ENCODE results near the gene CDH1. TPM values are rescaled to one million over a fixed set of nuclear protein-coding genes. Genes with fewer than 3 reads are reported as not detected.

Gene CDH1
- total and polyA plus RNA-seq, 12 donors: 0.11 to 1.2 (median 0.40) TPM; not detected in 3

- Histone ChIP-seq H3K27me3 (no peaks in the 10 kb centered on the region), H3K9me3 (replicated peaks in 1 of 3) (no peaks in the 10 kb centered on the region), H3K36me3 (replicated peaks in 1 of 2) (no peaks in the 10 kb centered on the region), H3K27ac (no peak overlapping the region), H3K4me1 (replicated peaks in 1 of 2) (no peaks in the 10 kb centered on the region), H3K4me3 (no peak overlapping the region)
- DNase-seq: no peak
- TF ChIP-seq CTCF (IDR thresholded peaks at IDR 0.05) (no peak), POLR2A (IDR thresholded peaks at IDR 0.05) (no peak)
- intact Hi-C loops (cut with DNase I): no loop called here
- 50 to 70% (median 64%) methylated on average over 1 of the region's 1 CpG for WGBS, 4 donors
Measured at GRCh38 chr16:68781784-68782183, 44.7 kb downstream of the CDH1 start.

GRCh38 chr16:68782198-68783174, 45.4 kb downstream of the CDH1 start:
- TF ChIP-seq CTCF (IDR thresholded peaks at IDR 0.05): no peak
- no peak for TF ChIP-seq POLR2A (IDR thresholded peaks at IDR 0.05)
- 78 to 83% (median 81%) methylated on average over 12 to 16 of the region's 16 CpGs for WGBS, 4 donors
- Histone ChIP-seq H3K9me3 (replicated peaks in 1 of 3) (no peaks in the 10 kb centered on the region), H3K36me3 (replicated peaks in 1 of 2) (no peaks in the 10 kb centered on the region), H3K4me3 (no peak overlapping the region), H3K27ac (no peak overlapping the region), H3K4me1 (replicated peaks in 1 of 2) (no peaks in the 10 kb centered on the region), H3K27me3 (no peaks in the 10 kb centered on the region)
- no peak for DNase-seq
- intact Hi-C loops (cut with DNase I): no loop called here

- no peak for DNase-seq
- no peak overlapping the region for H3K27ac ChIP-seq
- no peaks in the 10 kb centered on the region for H3K36me3 ChIP-seq (replicated peaks in 1 of 2)
- WGBS, 4 donors: 79 to 90% (median 80%) methylated on average over 5 of the region's 5 CpGs
- H3K27me3 ChIP-seq: no peaks in the 10 kb centered on the region
- no peak for TF ChIP-seq POLR2A (IDR thresholded peaks at IDR 0.05)
- no peak for TF ChIP-seq CTCF (IDR thresholded peaks at IDR 0.05)
- H3K4me3 ChIP-seq: no peak overlapping the region
- H3K9me3 ChIP-seq (replicated peaks in 1 of 3): no peaks in the 10 kb centered on the region
- no peaks in the 10 kb centered on the region for H3K4me1 ChIP-seq (replicated peaks in 1 of 2)
- intact Hi-C loops (cut with DNase I): no loop called here
Measured at GRCh38 chr16:68784226-68784625, 47.1 kb downstream of the CDH1 start.

DNA sequence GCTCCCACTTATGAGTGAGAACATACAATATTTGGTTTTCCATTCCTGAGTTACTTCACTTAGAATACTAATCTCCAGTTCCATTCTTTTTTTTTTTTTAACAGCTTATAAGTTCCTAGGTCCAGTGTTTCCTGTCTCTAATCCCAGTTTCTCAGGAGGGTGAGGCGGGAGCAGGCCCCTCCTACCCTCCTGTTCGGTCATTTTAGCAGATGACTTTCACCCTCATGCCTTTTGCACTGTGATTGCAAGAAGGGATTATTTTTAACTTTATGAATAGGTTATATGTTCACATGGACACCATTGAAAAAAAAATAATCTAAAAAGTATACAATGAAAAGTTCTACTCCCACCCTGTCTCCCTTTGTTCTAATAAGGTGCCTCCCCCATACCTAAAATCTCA, 47.6 kb downstream of the CDH1 start:
- no peak overlapping the region for H3K4me3 ChIP-seq
- TF ChIP-seq CTCF (IDR thresholded peaks at IDR 0.05) (no peak), POLR2A (IDR thresholded peaks at IDR 0.05) (no peak)
- WGBS, 4 donors: 79 to 92% (median 87%) methylated on average over 2 of the region's 2 CpGs
- H3K27ac ChIP-seq: no peak overlapping the region
- intact Hi-C loops (cut with DNase I): no loop called here
- H3K4me1 ChIP-seq (replicated peaks in 1 of 2): no peaks in the 10 kb centered on the region
- no peaks in the 10 kb centered on the region for H3K27me3 ChIP-seq
- H3K9me3 ChIP-seq (replicated peaks in 1 of 3): no peaks in the 10 kb centered on the region
- H3K36me3 ChIP-seq (replicated peaks in 1 of 2): no peaks in the 10 kb centered on the region
- no peak for DNase-seq

Data from adrenal gland (tissue), 12 donors.